Liver (tissue), 10 donors: Measurements from ENCODE around the gene PTPN2. TPM values are rescaled to one million over a fixed set of nuclear protein-coding genes. Genes with fewer than 3 reads are reported as not detected.

Experiments used
- DNase-seq: peaks from one replicate; pipeline ENCODE4 v3.0.0-alpha.2; 2017; ENCODE audit warnings: low spot score
- H3K27ac ChIP-seq, 2 donors: one replicate each; pipeline ENCODE4 v1.7.0; 2013; ENCODE audit warnings: inconsistent platforms in 2 of 2, low read length in 2 of 2, control low read depth in 1 of 2, low read depth in 1 of 2, mild to moderate bottlenecking in 1 of 2
- H3K27me3 ChIP-seq, 4 donors: one replicate each; pipeline versions ENCODE4 v1.6.1 to v1.7.0; 2013; ENCODE audit warnings: low read length in 3 of 4, inconsistent platforms in 1 of 4, mild to moderate bottlenecking in 1 of 4, moderate library complexity in 1 of 4; ENCODE audit not compliant: control insufficient read depth in 4 of 4, insufficient read depth in 4 of 4
- H3K36me3 ChIP-seq, 4 donors: one replicate each; pipeline versions ENCODE4 v1.6.1 to v1.7.0; 2013; ENCODE audit warnings: low read length in 3 of 4, mild to moderate bottlenecking in 3 of 4, low read depth in 1 of 4, moderate library complexity in 1 of 4; ENCODE audit not compliant: control insufficient read depth in 4 of 4, insufficient read depth in 3 of 4
- H3K4me1 ChIP-seq, 4 donors: one replicate each; pipeline versions ENCODE4 v1.6.1 to v1.7.0; 2013; ENCODE audit warnings: low read length in 3 of 4, mild to moderate bottlenecking in 3 of 4, moderate library complexity in 1 of 4; ENCODE audit not compliant: control insufficient read depth in 4 of 4, insufficient read depth in 4 of 4
- H3K4me3 ChIP-seq, 3 donors: one replicate each; pipeline versions ENCODE4 v1.6.1 to v1.7.0; 2013; ENCODE audit warnings: low read length in 3 of 3, control low read depth in 1 of 3, low read depth in 1 of 3, mild to moderate bottlenecking in 1 of 3
- H3K9ac ChIP-seq, 2 donors: one replicate each; pipeline ENCODE4 v1.7.0; 2013; ENCODE audit warnings: low read length in 2 of 2, mild to moderate bottlenecking in 2 of 2, moderate library complexity in 2 of 2, control low read depth in 1 of 2, low read depth in 1 of 2
- H3K9me3 ChIP-seq, 4 donors: one replicate each; pipeline versions ENCODE4 v1.6.1 to v1.7.0; 2013; ENCODE audit warnings: low read length in 3 of 4; ENCODE audit not compliant: control insufficient read depth in 4 of 4
- CTCF ChIP-seq: fragments of 150-350 bp; IDR thresholded peaks from 2 replicates; pipeline ENCODE4 v1.5.1; 2017; ENCODE audit warnings: improper control_type of control experiment, low read depth, low read length; ENCODE audit not compliant: missing input control
- EGR1 ChIP-seq, 2 donors: IDR thresholded peaks; 2 replicates each; pipeline ENCODE4 v1.6.1; 2016 to 2018; ENCODE audit warnings: antibody characterized with exemption in 2 of 2, low read depth in 2 of 2
- FOXA1 ChIP-seq: IDR thresholded peaks from 2 replicates; pipeline ENCODE4 v1.6.1; 2016; ENCODE audit warnings: antibody characterized with exemption
- FOXA2 ChIP-seq: IDR thresholded peaks from 2 replicates; pipeline ENCODE4 v1.6.1; 2016; ENCODE audit warnings: antibody characterized with exemption
- GABPA ChIP-seq, 2 donors: IDR thresholded peaks in 1 of 2; conservative IDR thresholded peaks in 1 of 2; 2 replicates each; pipeline ENCODE4 v1.6.1; 2016; ENCODE audit warnings: antibody characterized with exemption in 2 of 2, mild to moderate bottlenecking in 1 of 2, moderate library complexity in 1 of 2
- HNF4A ChIP-seq, 2 donors: conservative IDR thresholded peaks; 2 replicates each; pipeline ENCODE4 v1.6.1; 2016; ENCODE audit warnings: antibody characterized with exemption in 2 of 2, mild to moderate bottlenecking in 2 of 2
- HNF4G ChIP-seq: IDR thresholded peaks from 2 replicates; pipeline ENCODE4 v1.6.1; 2016; ENCODE audit warnings: antibody characterized with exemption
- JUND ChIP-seq, 2 donors: IDR thresholded peaks; 2 replicates each; pipeline ENCODE4 v1.6.1; 2016; ENCODE audit warnings: antibody characterized with exemption in 2 of 2
- MAX ChIP-seq: IDR thresholded peaks from 2 replicates; pipeline ENCODE4 v1.6.1; 2016; ENCODE audit warnings: antibody characterized with exemption
- NR2F2 ChIP-seq: IDR thresholded peaks from 2 replicates; pipeline ENCODE4 v1.6.1; 2016; ENCODE audit warnings: antibody characterized with exemption
- RAD21 ChIP-seq, 2 donors: IDR thresholded peaks; 2 replicates each; pipeline ENCODE4 v1.6.1; 2016; ENCODE audit warnings: antibody characterized with exemption in 2 of 2, mild to moderate bottlenecking in 2 of 2
- RXRA ChIP-seq, 2 donors: IDR thresholded peaks; 2 replicates each; pipeline ENCODE4 v1.6.1; 2017 to 2018; ENCODE audit warnings: antibody characterized with exemption in 2 of 2, mild to moderate bottlenecking in 1 of 2
- SP1 ChIP-seq: IDR thresholded peaks from 2 replicates; pipeline ENCODE4 v1.6.1; 2018; ENCODE audit warnings: antibody characterized with exemption, mild to moderate bottlenecking
- TAF1 ChIP-seq: conservative IDR thresholded peaks from 2 replicates; pipeline ENCODE4 v1.6.1; 2016; ENCODE audit warnings: antibody characterized with exemption, mild to moderate bottlenecking
- YY1 ChIP-seq: IDR thresholded peaks from 2 replicates; pipeline ENCODE4 v1.6.1; 2016; ENCODE audit warnings: antibody characterized with exemption, mild to moderate bottlenecking
- WGBS: extraction: QIAGEN DNeasy Blood & Tissue Kit; methylation state at CpG from one replicate; pipeline ENCODE4 v1.1.7; 2013; 5-methylcytosine and 5-hydroxymethylcytosine counted together
- polyA plus RNA-seq, 2 donors: library from polyadenylated mRNA; stranded (reverse) in 1 of 2; unstranded in 1 of 2; fragments of 200-250 nt in 1 of 2; fragments of >200 nt in 1 of 2; fragmentation: Nextera tagmentation in 1 of 2; extraction: Ambion mirVana in 1 of 2; gene quantifications; one replicate each; pipeline versions ENCODE4 v1.2.1 to v1.2.3, GENCODE V29; 2013 to 2015
- small RNA-seq: library from RNA; depleted of rRNA; stranded (forward); fragments of <200 nt; gene quantifications from one replicate; pipeline ENCODE3, GENCODE V24; 2014
- total RNA-seq, 2 donors: library from RNA; depleted of rRNA; stranded (reverse); fragments of >200 nt; gene quantifications; one replicate each; pipeline ENCODE4 v1.2.3, GENCODE V29; 2014
- TF ChIP-seq, protein P1 (sequence below): IDR thresholded peaks from 2 replicates; pipeline ENCODE4 v1.6.1; 2016; ENCODE audit warnings: antibody characterized with exemption
- TF ChIP-seq, protein P2 (sequence below): IDR thresholded peaks from 2 replicates; pipeline ENCODE4 v1.6.1; 2016; ENCODE audit warnings: antibody characterized with exemption, mild to moderate bottlenecking
- TF ChIP-seq, protein P3 (sequence below): IDR thresholded peaks from 2 replicates; pipeline ENCODE4 v1.6.1; 2016; ENCODE audit warnings: antibody characterized with exemption
- donor health status: healthy.
- donor health status: healthy.
- donor health status: healthy.
- donor health status: healthy.
- donor health status: healthy.

PTPN2 gene
- total and polyA plus RNA-seq, 4 donors: 9.2 to 21.2 (median 14.9) TPM

DNA sequence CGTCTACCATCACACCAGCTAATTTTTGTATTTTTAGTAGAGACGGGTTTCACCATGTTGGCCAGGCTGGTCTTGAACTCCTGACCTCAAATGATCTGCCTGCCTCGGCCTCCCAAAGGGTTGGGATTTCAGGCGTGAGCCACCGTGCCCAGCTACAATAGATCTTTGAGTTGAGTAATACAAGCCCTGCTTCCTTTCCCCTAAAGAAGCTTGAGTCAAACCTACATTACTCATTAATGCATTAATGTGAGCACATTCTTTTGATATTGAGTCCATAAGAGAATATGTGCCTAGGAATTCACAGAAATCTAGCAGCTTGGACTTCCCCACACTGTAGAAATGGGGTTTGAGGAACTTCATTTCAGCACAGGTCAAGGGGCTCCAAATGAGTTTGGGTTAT lies 141.6 kb downstream of the PTPN2 start:
- H3K4me1 ChIP-seq: no peaks in the 10 kb centered on the region
- no peak overlapping the region for H3K9ac ChIP-seq
- H3K4me3 ChIP-seq: no peak overlapping the region
- no peaks in the 10 kb centered on the region for H3K36me3 ChIP-seq
- no peak overlapping the region for H3K27ac ChIP-seq
- H3K27me3 ChIP-seq: no peaks in the 10 kb centered on the region
- H3K9me3 ChIP-seq: no peaks in the 10 kb centered on the region
- no peak for DNase-seq
- TF ChIP-seq TAF1 (no peak), MAX (no peak), RXRA (IDR thresholded peaks at IDR 0.05) (no peak), NR2F2 (no peak), GABPA (IDR thresholded peaks at IDR 0.05 in 1 of 2, conservative IDR thresholded peaks at IDR 0.05 in 1 of 2) (no peak), YY1 (no peak), CTCF (no peak), FOXA1 (no peak), JUND (IDR thresholded peaks at IDR 0.05) (no peak), SP1 (no peak), HNF4A (conservative IDR thresholded peaks at IDR 0.05) (no peak), FOXA2 (no peak), RAD21 (IDR thresholded peaks at IDR 0.05) (no peak), EGR1 (IDR thresholded peaks at IDR 0.05; ENCODE audit: low read depth in 2 of 2) (no peak), HNF4G (no peak)
- TF ChIP-seq, protein P1, sequence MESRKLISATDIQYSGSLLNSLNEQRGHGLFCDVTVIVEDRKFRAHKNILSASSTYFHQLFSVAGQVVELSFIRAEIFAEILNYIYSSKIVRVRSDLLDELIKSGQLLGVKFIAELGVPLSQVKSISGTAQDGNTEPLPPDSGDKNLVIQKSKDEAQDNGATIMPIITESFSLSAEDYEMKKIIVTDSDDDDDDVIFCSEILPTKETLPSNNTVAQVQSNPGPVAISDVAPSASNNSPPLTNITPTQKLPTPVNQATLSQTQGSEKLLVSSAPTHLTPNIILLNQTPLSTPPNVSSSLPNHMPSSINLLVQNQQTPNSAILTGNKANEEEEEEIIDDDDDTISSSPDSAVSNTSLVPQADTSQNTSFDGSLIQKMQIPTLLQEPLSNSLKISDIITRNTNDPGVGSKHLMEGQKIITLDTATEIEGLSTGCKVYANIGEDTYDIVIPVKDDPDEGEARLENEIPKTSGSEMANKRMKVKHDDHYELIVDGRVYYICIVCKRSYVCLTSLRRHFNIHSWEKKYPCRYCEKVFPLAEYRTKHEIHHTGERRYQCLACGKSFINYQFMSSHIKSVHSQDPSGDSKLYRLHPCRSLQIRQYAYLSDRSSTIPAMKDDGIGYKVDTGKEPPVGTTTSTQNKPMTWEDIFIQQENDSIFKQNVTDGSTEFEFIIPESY: no peak
- TF ChIP-seq, protein P2, sequence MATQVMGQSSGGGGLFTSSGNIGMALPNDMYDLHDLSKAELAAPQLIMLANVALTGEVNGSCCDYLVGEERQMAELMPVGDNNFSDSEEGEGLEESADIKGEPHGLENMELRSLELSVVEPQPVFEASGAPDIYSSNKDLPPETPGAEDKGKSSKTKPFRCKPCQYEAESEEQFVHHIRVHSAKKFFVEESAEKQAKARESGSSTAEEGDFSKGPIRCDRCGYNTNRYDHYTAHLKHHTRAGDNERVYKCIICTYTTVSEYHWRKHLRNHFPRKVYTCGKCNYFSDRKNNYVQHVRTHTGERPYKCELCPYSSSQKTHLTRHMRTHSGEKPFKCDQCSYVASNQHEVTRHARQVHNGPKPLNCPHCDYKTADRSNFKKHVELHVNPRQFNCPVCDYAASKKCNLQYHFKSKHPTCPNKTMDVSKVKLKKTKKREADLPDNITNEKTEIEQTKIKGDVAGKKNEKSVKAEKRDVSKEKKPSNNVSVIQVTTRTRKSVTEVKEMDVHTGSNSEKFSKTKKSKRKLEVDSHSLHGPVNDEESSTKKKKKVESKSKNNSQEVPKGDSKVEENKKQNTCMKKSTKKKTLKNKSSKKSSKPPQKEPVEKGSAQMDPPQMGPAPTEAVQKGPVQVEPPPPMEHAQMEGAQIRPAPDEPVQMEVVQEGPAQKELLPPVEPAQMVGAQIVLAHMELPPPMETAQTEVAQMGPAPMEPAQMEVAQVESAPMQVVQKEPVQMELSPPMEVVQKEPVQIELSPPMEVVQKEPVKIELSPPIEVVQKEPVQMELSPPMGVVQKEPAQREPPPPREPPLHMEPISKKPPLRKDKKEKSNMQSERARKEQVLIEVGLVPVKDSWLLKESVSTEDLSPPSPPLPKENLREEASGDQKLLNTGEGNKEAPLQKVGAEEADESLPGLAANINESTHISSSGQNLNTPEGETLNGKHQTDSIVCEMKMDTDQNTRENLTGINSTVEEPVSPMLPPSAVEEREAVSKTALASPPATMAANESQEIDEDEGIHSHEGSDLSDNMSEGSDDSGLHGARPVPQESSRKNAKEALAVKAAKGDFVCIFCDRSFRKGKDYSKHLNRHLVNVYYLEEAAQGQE: no peak
- TF ChIP-seq, protein P3, sequence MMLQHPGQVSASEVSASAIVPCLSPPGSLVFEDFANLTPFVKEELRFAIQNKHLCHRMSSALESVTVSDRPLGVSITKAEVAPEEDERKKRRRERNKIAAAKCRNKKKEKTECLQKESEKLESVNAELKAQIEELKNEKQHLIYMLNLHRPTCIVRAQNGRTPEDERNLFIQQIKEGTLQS: no peak
- WGBS: 80% methylated on average over 5 of the region's 5 CpGs

Small RNAs within 50 kb of the gene (small RNA-seq; reads per million reads assigned to genes)
- not detected for gene RF00019

Other genes with a start within 250 kb of the PTPN2 start
- gene SPIRE1, start 226.1 kb downstream of the PTPN2 start, total RNA-seq: 1 to 10 TPM; 2.9 to 3.4 TPM
- 1 to 10 TPM in 1 of 2 donors, under 1 TPM in 1; 0.29 to 5.7 TPM for gene SPIRE1, start 226.1 kb downstream of the PTPN2 start, polyA plus RNA-seq
- gene CEP76, start 181.5 kb downstream of the PTPN2 start, total RNA-seq: 10 to 100 TPM in 1 of 2 donors, 1 to 10 TPM in 1; 6.4 to 11.8 TPM
- gene CEP76, start 181.5 kb downstream of the PTPN2 start, polyA plus RNA-seq: 1 to 10 TPM; 1.3 to 2.1 TPM
- 10 to 100 TPM; 24.2 to 48.0 TPM for gene PSMG2, start 181.2 kb downstream of the PTPN2 start, total RNA-seq
- gene PSMG2, start 181.2 kb downstream of the PTPN2 start, polyA plus RNA-seq: 10 to 100 TPM; 32.1 to 41.1 TPM
- 10 to 100 TPM; 21.0 to 28.5 TPM for gene SEH1L, start 63.8 kb upstream of the PTPN2 start, total RNA-seq
- 10 to 100 TPM; 12.2 to 12.7 TPM for gene SEH1L, start 63.8 kb upstream of the PTPN2 start, polyA plus RNA-seq
- gene CEP192, start 107.1 kb upstream of the PTPN2 start, total RNA-seq: 10 to 100 TPM; 14.8 to 32.4 TPM
- 1 to 10 TPM; 2.5 to 7.1 TPM for gene CEP192, start 107.1 kb upstream of the PTPN2 start, polyA plus RNA-seq